ENCODE measurements around the gene CD8A.

Gene CD8A

DNA sequence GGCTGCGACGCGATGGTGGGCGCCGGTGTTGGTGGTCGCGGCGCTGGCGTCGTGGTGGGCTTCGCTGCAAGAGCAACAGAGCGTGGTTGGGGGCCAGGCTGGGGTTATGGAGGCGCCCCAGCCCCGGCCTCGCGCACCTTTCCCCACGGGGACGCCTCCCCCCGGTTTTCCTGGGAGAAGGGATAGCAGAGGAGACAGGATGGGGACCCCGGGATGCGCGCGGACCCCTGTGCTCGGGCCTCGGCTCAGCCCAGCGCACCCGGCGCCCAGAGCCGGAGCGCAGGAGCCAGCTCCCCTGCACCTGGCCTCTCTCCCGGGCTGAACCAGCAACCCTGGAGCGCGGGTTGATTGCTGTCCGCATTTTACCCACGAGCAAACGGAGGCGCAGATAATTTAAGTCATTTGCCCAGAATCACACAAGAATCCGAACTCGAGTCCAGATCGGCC, 1.0 kb downstream of the CD8A start:
- Mint-ChIP-seq H3K36me3 (no peaks in the 10 kb centered on the region), H3K9me3 (no peaks in the 10 kb centered on the region), H3K4me3 (peak overlapping the region; percentile 87), H3K4me1 (peaks cover 20% of the 10 kb centered on the region), H3K27me3 (peaks cover 39% of the 10 kb centered on the region), H3K27ac (no peak overlapping the region)

DNA sequence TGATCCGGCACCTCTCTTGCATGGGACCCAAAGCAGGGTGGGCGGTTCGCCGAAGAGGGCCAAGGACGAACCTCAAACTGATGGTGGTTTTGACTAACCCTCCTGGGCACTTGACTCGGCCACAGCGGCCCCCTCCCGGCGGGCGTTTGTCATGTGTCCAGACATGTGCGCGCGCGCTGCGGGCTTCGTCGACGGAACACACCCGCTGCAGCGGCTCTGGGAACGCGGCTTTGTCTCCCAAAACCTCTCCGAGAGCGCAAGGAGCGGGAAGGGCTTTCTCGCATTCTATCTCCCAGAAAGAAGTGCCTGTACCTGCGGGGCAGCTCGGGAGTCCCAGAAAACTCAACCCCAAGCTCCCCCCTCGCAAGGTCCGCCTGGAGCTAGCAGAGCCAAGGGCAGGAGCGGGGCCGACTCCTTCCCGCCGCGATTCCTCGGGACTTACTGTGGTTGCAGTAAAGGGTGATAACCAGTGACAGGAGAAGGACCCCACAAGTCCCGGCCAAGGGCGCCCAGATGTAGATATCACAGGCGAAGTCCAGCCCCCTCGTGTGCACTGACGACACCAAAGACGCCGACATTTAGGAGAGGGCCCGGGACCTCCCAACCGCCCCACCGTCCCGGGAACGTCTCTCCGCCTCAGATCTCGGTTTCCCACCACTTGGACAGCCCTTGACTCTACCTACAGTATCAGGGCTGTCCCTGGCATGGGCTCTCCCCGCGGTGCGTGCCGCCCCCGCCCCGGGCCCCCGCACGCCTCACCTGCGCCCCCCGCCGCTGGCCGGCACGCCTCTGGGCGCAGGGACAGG, 1.6 kb downstream of the CD8A start:
- Mint-ChIP-seq H3K36me3 (no peaks in the 10 kb centered on the region), H3K9me3 (no peaks in the 10 kb centered on the region), H3K4me3 (no peak overlapping the region), H3K27me3 (peaks cover 33% of the 10 kb centered on the region), H3K27ac (no peak overlapping the region), H3K4me1 (peaks cover 20% of the 10 kb centered on the region)

GRCh38 chr2:86788165-86788564, 2.5 kb downstream of the CD8A start:
- Mint-ChIP-seq H3K36me3 (no peaks in the 10 kb centered on the region), H3K27me3 (peaks cover 24% of the 10 kb centered on the region), H3K4me1 (peaks cover 20% of the 10 kb centered on the region), H3K27ac (no peak overlapping the region), H3K9me3 (no peaks in the 10 kb centered on the region), H3K4me3 (no peak overlapping the region)

DNA sequence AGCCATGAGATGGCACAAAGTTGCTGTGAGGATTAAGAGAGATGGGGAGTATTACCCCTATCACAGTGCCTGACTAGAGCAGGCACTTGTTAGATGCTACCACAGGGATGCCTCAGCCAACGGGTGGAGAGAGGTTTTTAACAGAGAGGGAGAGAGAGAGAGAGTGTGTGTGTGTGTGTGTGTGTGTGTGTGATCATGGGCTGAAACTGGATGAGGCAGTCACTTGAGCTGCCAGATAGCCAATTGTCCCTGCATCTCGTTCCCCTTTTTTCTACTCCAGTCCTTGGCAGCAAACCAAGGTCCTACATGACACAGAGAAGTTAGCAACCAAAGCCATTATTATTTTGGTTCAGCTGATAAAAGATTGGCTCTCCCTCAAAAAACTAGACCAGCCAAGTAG, 3.0 kb downstream of the CD8A start:
- Mint-ChIP-seq H3K4me1 (peaks cover 20% of the 10 kb centered on the region), H3K27ac (no peak overlapping the region), H3K4me3 (no peak overlapping the region), H3K27me3 (peaks cover 21% of the 10 kb centered on the region), H3K9me3 (no peaks in the 10 kb centered on the region), H3K36me3 (no peaks in the 10 kb centered on the region)

DNA sequence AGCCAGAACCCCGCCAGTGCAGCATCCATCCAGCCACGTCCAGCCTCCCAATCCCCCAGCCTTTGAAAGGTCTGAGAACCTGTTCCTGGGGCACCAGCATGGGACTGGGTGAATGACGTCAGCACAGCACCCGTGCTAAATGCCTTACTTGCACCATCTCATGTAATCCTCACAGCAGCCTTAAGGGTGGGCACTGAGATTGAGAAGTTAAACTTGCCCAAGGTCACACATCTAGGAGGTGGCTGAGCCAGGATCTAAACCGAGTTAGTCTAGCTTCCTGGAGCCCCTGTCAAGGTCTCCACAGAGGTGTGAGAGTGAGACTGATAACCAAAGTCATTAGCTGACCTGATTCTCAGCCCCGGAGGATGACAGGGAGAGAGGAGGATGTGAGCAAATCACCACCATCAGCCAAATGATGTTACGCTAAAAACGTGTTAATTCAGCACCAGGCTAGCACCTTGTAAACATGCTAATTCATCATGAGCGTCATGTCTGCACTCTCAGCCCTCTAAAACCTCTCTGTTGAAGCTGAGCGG, 4.6 kb downstream of the CD8A start:
- Mint-ChIP-seq H3K9me3 (no peaks in the 10 kb centered on the region), H3K36me3 (no peaks in the 10 kb centered on the region), H3K4me1 (peaks cover 9% of the 10 kb centered on the region), H3K27ac (no peak overlapping the region), H3K27me3 (peaks cover 10% of the 10 kb centered on the region), H3K4me3 (no peak overlapping the region)

DNA sequence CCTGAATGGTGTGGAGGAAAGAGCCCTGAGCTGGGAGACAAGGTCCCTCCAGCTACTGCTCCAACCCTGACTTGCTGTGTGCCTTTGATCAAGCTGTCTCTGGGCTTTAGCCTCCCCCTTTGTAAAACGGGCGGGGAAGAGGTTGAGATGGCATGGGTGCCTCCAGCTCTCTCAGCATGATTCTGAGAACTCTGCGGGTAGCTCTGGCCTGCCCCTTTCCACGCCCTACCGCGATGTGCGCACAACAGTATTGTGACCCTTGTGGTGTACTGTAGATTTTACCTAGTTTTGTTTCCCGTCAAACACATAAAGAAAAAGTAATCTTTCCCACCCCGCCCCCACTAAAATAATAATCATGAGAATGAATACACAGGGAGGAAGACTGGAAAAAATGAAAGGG, 5.3 kb downstream of the CD8A start:
- Mint-ChIP-seq H3K4me1 (peaks cover 5% of the 10 kb centered on the region), H3K4me3 (no peak overlapping the region), H3K27ac (no peak overlapping the region), H3K27me3 (peaks cover 7% of the 10 kb centered on the region), H3K36me3 (no peaks in the 10 kb centered on the region), H3K9me3 (no peaks in the 10 kb centered on the region)

DNA sequence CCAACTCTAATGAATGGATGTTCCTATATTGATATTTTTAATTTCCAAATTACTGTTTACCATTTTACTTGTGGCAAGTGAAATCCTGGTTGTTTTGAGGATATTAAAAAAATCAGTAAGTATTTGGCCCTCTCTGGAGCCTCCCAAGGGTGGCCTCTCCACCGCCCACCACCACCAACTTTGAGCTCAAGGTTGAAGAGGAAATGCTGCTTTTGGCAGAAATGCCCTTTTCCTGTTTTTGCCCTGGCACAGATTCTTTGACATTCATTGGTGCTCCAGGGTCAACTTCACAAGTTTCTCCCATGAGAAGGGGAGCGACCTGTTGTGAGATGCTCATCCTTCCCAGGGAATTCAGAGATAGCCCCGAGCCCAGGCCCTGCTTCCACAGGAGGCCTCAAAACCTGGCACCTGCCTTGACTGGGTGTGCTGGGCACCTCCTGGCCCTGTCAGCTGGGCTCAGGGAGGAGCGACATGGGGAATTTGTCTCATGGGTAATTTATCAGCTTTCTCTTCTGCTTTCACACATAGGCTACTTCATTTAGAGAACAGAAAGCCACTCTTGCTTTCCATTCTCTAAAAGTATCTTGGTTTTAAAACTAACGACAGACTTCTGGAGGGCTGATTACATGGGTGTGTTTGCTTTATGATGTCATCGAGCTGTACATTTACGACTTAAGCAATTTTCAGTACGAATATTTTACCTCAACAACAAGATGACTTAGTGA, 6.9 kb downstream of the CD8A start:
- peak overlapping the region; percentile 36 for H3K27ac Mint-ChIP-seq
- peaks cover 3% of the 10 kb centered on the region for H3K27me3 Mint-ChIP-seq
- no peaks in the 10 kb centered on the region for H3K4me1 Mint-ChIP-seq
- no peaks in the 10 kb centered on the region for H3K36me3 Mint-ChIP-seq
- H3K9me3 Mint-ChIP-seq: no peaks in the 10 kb centered on the region
- H3K4me3 Mint-ChIP-seq: no peak overlapping the region

- no peaks in the 10 kb centered on the region for H3K36me3 Mint-ChIP-seq
- H3K4me3 Mint-ChIP-seq: no peak overlapping the region
Observed at GRCh38 chr2:86782748-86783147, 8.0 kb downstream of the CD8A start.

GRCh38 chr2:86781363-86781762, 9.3 kb downstream of the CD8A start:
- H3K9me3 Mint-ChIP-seq: no peaks in the 10 kb centered on the region
- H3K27ac Mint-ChIP-seq: no peak overlapping the region
- H3K27me3 Mint-ChIP-seq: no peaks in the 10 kb centered on the region
- H3K4me1 Mint-ChIP-seq: no peaks in the 10 kb centered on the region
- no peaks in the 10 kb centered on the region for H3K36me3 Mint-ChIP-seq
- no peak overlapping the region for H3K4me3 Mint-ChIP-seq

More at GRCh38 chr2:86782748-86783147, 8.0 kb downstream of the CD8A start:
- H3K9me3 Mint-ChIP-seq: no peaks in the 10 kb centered on the region
- H3K27ac Mint-ChIP-seq: no peak overlapping the region
- no peaks in the 10 kb centered on the region for H3K4me1 Mint-ChIP-seq
- H3K27me3 Mint-ChIP-seq: peaks cover 2% of the 10 kb centered on the region

DNA sequence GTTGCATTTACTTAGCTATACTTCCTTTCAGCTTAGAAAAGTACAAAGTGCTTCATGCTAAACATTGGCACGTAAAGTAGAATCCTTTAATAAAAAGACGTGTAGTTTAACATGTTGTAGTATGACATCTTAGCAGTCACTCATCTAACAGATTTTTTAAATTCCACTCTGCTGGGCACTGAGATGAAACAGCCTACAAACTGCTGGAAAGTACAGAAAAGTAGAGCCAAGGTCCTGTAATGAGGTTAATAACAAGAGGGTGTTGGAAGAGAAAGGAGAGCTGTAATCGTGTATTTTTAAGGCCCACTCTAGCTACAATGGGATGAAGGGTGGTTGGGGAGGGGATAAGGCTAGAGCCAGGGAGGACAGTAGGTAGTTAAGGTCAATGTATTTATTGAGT, 10.7 kb downstream of the CD8A start:
- H3K4me3 Mint-ChIP-seq: no peak overlapping the region
- H3K4me1 Mint-ChIP-seq: no peaks in the 10 kb centered on the region
- H3K27ac Mint-ChIP-seq: no peak overlapping the region
- no peaks in the 10 kb centered on the region for H3K36me3 Mint-ChIP-seq
- H3K9me3 Mint-ChIP-seq: no peaks in the 10 kb centered on the region
- H3K27me3 Mint-ChIP-seq: no peaks in the 10 kb centered on the region

DNA sequence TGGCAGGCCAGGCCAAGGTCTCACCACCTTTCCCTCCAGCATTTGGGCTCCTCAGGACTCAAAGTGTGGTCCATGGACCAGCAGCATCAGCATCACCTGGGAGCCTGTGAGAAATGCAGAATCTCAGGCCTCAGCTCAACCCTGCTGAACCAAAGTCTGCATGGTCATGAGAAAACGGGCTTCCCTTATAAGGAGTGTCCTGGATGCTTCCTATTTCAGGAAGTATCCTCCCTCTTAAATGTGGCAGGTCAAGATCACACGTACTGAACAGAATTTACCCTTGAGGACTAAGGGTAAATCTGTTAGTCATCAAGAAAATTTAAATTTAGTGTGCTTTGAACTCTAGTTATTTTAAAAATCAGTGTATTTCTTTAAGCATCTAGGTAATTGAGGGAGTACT, 11.8 kb downstream of the CD8A start:
- peaks cover 5% of the 10 kb centered on the region for H3K36me3 Mint-ChIP-seq
- H3K9me3 Mint-ChIP-seq: no peaks in the 10 kb centered on the region
- H3K27ac Mint-ChIP-seq: no peak overlapping the region
- H3K27me3 Mint-ChIP-seq: no peaks in the 10 kb centered on the region
- no peaks in the 10 kb centered on the region for H3K4me1 Mint-ChIP-seq
- no peak overlapping the region for H3K4me3 Mint-ChIP-seq

DNA sequence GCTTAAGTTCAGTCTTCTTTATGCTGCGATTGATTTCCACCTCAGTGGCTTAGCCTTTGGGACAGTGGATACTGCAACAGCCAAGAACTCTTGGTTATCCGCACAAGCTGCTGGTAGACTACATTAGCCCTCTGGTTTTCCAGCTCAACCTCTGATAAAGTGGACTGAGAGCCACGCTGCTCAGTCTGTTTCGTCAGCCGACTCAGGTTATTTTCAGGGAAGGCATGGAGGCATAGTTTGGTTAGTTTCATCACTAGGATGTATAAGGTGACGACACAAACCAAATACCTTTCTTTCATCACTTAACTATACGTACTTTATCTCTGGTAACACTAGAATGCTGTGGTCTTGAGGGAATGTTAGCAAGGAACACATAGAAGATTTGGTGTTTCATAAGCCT, 14.2 kb downstream of the CD8A start:
- Mint-ChIP-seq H3K27me3 (no peaks in the 10 kb centered on the region), H3K27ac (no peak overlapping the region), H3K9me3 (no peaks in the 10 kb centered on the region), H3K4me1 (no peaks in the 10 kb centered on the region), H3K36me3 (peaks cover 12% of the 10 kb centered on the region), H3K4me3 (no peak overlapping the region)

- Mint-ChIP-seq H3K27ac (no peak overlapping the region), H3K27me3 (no peaks in the 10 kb centered on the region), H3K4me3 (no peak overlapping the region), H3K9me3 (no peaks in the 10 kb centered on the region), H3K4me1 (no peaks in the 10 kb centered on the region), H3K36me3 (peaks cover 17% of the 10 kb centered on the region)
Observed at GRCh38 chr2:86775338-86775737, 15.4 kb downstream of the CD8A start.

- Mint-ChIP-seq H3K4me3 (no peak overlapping the region), H3K27ac (no peak overlapping the region), H3K36me3 (peaks cover 17% of the 10 kb centered on the region), H3K4me1 (no peaks in the 10 kb centered on the region), H3K27me3 (no peaks in the 10 kb centered on the region), H3K9me3 (no peaks in the 10 kb centered on the region)
Observed at GRCh38 chr2:86774862-86775261, 15.9 kb downstream of the CD8A start.

- Mint-ChIP-seq H3K36me3 (peaks cover 17% of the 10 kb centered on the region), H3K27me3 (no peaks in the 10 kb centered on the region), H3K4me3 (no peak overlapping the region), H3K27ac (no peak overlapping the region), H3K9me3 (no peaks in the 10 kb centered on the region), H3K4me1 (no peaks in the 10 kb centered on the region)
Observed at GRCh38 chr2:86772611-86773010, 18.1 kb downstream of the CD8A start.

GRCh38 chr2:86770816-86771301, 19.9 kb downstream of the CD8A start:
- H3K4me3 Mint-ChIP-seq: no peak overlapping the region
- no peaks in the 10 kb centered on the region for H3K4me1 Mint-ChIP-seq
- H3K9me3 Mint-ChIP-seq: no peaks in the 10 kb centered on the region
- no peak overlapping the region for H3K27ac Mint-ChIP-seq
- H3K36me3 Mint-ChIP-seq: peaks cover 17% of the 10 kb centered on the region
- no peaks in the 10 kb centered on the region for H3K27me3 Mint-ChIP-seq

Data from activated naive CD4-positive, alpha-beta T cell treated with anti-CD3 and anti-CD28 coated beads, Interleukin-2, amount 50 U/mL, for 24 hours (primary cell).